ENCODE results near the gene POLR2E. TPM values are rescaled to one million over a fixed set of nuclear protein-coding genes. Genes with fewer than 3 reads are reported as not detected.
"Not testable (repeated sequence)": the region's sequence is repeated elsewhere in the genome, so short reads cannot be mapped to it uniquely, and the experiment has no call there.

Gene POLR2E
- total RNA-seq, 4 donors from 2014 or later: 84.1 to 142 (median 111) TPM

DNA sequence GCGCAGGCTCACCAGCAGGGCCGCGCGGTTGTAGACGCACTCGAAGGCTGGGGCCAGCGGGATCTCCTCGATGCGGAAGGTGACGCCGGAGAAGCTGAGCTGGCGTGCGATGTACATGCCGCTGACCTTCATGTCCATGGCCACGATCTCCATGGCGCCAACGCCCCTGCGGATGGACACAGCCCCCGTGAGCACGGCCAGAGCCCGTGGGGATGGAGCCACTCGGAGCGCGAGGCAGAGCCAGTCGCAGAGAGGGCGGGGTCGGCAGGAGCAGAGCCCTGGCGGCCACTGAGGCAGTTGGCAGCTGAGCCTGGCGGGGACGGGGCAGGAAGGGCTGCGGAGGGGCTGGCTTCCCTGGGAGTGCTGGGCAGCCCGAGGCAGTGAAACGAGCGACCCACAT lies 23.8 kb upstream of the POLR2E start:
- TF ChIP-seq, protein P1, sequence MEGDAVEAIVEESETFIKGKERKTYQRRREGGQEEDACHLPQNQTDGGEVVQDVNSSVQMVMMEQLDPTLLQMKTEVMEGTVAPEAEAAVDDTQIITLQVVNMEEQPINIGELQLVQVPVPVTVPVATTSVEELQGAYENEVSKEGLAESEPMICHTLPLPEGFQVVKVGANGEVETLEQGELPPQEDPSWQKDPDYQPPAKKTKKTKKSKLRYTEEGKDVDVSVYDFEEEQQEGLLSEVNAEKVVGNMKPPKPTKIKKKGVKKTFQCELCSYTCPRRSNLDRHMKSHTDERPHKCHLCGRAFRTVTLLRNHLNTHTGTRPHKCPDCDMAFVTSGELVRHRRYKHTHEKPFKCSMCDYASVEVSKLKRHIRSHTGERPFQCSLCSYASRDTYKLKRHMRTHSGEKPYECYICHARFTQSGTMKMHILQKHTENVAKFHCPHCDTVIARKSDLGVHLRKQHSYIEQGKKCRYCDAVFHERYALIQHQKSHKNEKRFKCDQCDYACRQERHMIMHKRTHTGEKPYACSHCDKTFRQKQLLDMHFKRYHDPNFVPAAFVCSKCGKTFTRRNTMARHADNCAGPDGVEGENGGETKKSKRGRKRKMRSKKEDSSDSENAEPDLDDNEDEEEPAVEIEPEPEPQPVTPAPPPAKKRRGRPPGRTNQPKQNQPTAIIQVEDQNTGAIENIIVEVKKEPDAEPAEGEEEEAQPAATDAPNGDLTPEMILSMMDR (IDR thresholded peaks at IDR 0.05): no peak
- TF ChIP-seq EP300 (IDR thresholded peaks at IDR 0.05): no peak
- 93% methylated on average over 18 of the region's 34 CpGs for WGBS
- DNase-seq (ENCODE audit: low spot score in 2 of 2): no peak
- no peak overlapping the region for H3K27ac ChIP-seq
- H3K36me3 ChIP-seq: peaks cover 98% of the 10 kb centered on the region
- peaks cover 15% of the 10 kb centered on the region for H3K4me1 ChIP-seq
- no peaks in the 10 kb centered on the region for H3K9me3 ChIP-seq
- H3K27me3 ChIP-seq: no peaks in the 10 kb centered on the region
- no peak overlapping the region for H3K4me3 ChIP-seq

GRCh38 chr19:1117654-1118053 lies 22.5 kb upstream of the POLR2E start:
- Histone ChIP-seq H3K36me3 (peaks cover 95% of the 10 kb centered on the region), H3K4me3 (no peak overlapping the region), H3K27ac (no peak overlapping the region), H3K4me1 (peaks cover 23% of the 10 kb centered on the region), H3K27me3 (no peaks in the 10 kb centered on the region), H3K9me3 (no peaks in the 10 kb centered on the region)
- TF ChIP-seq POLR2A (IDR thresholded peaks at IDR 0.05): no peak
- TF ChIP-seq POLR2AphosphoS5 (IDR thresholded peaks at IDR 0.05): no peak
- TF ChIP-seq, protein P1 (IDR thresholded peaks at IDR 0.05): no peak
- no peak for TF ChIP-seq EP300 (IDR thresholded peaks at IDR 0.05)
- no peak for DNase-seq (ENCODE audit: low spot score in 2 of 2)
- WGBS: 90% methylated on average over 8 of the region's 16 CpGs

DNA sequence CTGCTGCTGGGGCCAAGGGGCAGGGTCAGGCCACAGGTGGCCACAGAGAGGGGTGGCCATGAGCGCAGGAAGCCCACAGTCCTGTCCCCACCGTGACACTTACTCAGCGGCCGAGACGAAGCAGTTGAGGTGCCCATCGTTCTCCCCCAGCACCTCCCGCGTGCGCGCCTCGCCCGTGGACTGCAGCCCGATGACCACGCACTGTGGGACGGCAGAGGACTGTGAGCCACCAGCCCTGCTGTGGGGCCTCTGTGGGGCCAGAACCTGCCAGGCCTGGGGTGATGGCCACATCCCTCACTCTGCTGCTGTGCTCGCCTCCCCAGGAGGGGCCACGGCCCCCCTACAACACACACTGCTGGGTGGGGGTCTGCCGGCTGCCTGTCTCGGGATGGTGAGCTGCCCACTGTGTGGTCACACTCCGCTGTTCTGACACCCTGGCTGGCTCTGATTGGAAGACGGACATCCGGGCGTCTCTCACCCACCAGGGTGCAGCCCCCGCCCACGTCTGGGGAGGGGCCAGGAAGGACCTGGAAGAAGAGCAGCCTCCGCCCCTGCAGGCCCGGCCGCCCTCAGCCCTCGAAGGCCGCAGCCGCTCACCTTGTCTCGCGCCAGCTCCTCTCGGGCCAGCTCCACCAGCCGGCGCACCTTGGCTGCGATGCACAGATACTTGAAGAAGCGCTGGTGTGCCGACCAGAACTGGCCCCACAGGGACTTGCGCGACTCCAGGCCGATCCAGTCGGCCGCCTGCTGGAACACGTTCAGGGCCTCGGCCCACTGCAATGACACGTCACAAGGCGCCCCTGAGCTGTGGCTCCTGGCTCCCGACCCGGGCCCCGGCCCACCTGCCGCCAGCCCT lies 21.8 kb upstream of the POLR2E start:
- no peak for TF ChIP-seq EP300 (IDR thresholded peaks at IDR 0.05)
- TF ChIP-seq POLR2AphosphoS5 (IDR thresholded peaks at IDR 0.05): no peak
- TF ChIP-seq POLR2A (IDR thresholded peaks at IDR 0.05): no peak
- TF ChIP-seq, protein P1 (IDR thresholded peaks at IDR 0.05): no peak
- no CpG with 5 or more reads among the region's 52 CpGs for WGBS
- no peak for DNase-seq (ENCODE audit: low spot score in 2 of 2)
- Histone ChIP-seq H3K4me3 (no peak overlapping the region), H3K27me3 (no peaks in the 10 kb centered on the region), H3K9me3 (no peaks in the 10 kb centered on the region), H3K27ac (no peak overlapping the region), H3K36me3 (peaks cover 91% of the 10 kb centered on the region), H3K4me1 (peaks cover 28% of the 10 kb centered on the region)

DNA sequence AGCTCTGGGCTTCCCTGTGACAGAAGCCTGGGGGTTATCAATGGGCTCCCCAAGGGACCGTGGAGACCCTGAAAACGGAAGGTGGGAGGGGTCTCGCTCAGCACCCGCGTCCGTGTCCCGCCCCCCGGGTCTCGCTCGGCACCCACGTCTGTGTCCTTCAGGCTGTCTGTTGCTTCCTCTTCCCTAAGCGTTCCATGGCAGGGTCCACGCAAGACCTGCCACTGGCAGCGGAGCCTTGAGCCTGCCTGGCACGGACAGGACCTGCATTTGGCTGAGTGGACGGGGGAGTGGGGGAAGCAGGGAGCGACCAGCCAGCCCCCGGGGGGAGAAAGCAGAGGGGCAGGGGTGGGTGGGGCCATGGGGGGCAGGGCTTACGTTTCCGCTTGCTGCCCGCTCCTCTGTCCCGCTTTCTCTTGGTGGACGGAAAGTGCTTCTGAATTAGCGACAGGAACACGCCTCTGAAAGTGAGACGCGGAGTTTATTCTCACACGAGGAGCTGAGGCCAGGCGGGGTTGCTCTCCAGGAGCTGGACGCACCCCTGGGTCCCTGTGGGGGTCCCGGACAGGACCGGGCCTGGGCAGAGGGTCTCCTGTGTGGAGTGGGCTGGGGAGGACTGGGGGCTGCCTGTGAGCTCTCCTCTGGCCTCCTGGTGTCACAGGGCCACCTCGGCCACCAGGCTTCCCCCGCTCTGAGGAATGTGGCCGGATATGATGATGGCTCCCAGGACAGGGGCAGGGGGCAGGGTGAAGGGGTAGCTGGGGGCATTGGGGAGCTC lies 20.7 kb upstream of the POLR2E start:
- Histone ChIP-seq H3K36me3 (peaks cover 89% of the 10 kb centered on the region), H3K9me3 (no peaks in the 10 kb centered on the region), H3K27ac (no peak overlapping the region), H3K4me1 (peaks cover 39% of the 10 kb centered on the region), H3K4me3 (no peak overlapping the region), H3K27me3 (no peaks in the 10 kb centered on the region)
- TF ChIP-seq POLR2AphosphoS5 (IDR thresholded peaks at IDR 0.05) (no peak), POLR2A (IDR thresholded peaks at IDR 0.05) (no peak), EP300 (IDR thresholded peaks at IDR 0.05) (no peak)
- TF ChIP-seq, protein P1 (IDR thresholded peaks at IDR 0.05): no peak
- 93% methylated on average over 35 of the region's 35 CpGs for WGBS
- DNase-seq (ENCODE audit: low spot score in 2 of 2): no peak

DNA sequence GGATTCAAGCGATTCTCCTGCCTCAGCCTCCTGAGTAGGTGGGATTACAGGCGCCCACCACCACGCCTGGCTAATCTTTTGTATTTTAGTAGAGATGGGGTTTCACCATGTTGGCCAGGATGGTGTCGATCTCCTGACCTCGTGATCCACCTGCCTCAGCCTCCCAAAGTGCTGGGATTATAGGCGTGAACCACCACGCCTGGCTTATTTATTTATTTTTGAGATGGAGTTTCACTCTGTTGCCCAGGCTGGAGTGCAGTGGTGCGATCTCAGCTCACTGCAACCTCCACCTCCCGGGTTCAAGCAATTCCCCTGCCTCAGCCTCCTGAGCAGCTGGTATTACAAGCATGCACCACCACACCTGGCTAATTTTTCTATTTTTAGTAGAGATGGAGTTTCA lies 19.6 kb upstream of the POLR2E start:
- H3K27me3 ChIP-seq; H3K4me3 ChIP-seq; H3K9me3 ChIP-seq; DNase-seq (ENCODE audit: low spot score in 2 of 2); H3K27ac ChIP-seq: not testable (repeated sequence)
- WGBS: 93% methylated on average over 9 of the region's 9 CpGs
- peaks cover 40% of the 10 kb centered on the region for H3K4me1 ChIP-seq
- H3K36me3 ChIP-seq: peaks cover 89% of the 10 kb centered on the region
